Stimulated activated CD8-positive, alpha-beta memory T cell treated with anti-CD3 and anti-CD28 coated beads, Interleukin-7, amount 100 ng/mL, for 4 hours (primary cell): ENCODE data around the gene RIMOC1.
"Not testable (repeated sequence)": the region's sequence is repeated elsewhere in the genome, so short reads cannot be mapped to it uniquely, and the experiment has no call there.

ENCODE experiments used
- DNase-seq, 2 donors: peaks; one replicate each; pipeline ENCODE4 v3.0.0-alpha.2; 2020; ENCODE audit warnings: low read depth in 2 of 2

Gene RIMOC1

DNA sequence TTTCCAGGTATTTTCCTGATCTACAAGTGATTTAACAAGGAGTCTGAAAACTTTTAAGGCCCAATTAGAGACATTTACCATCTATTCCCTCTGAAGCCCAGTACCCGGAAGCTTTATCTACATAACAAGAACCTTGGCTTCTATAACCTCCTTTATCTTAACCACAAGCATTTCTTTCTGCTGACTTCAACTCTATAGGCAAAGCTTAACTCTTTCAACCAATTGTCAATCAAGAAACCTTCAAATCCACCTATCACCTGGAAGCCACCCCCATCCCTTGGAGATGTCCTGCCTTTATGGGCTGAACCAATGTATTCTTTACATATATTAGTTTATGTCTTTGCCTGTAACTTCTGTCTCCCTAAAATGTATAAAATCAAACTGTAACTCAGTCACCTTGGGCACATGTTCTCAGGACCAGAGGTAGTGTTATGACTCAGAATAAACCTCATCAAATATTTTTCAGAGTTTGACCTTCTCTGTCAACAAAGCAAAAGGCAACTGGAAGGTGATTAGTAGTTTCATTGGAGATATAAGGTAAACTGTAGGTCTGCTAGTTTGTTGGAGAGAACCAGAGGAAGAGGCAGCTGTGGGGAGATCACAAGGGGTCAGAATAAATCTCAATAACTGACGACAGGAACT lies 13.0 kb upstream of the RIMOC1 start:
- DNase-seq, result no peak

DNA sequence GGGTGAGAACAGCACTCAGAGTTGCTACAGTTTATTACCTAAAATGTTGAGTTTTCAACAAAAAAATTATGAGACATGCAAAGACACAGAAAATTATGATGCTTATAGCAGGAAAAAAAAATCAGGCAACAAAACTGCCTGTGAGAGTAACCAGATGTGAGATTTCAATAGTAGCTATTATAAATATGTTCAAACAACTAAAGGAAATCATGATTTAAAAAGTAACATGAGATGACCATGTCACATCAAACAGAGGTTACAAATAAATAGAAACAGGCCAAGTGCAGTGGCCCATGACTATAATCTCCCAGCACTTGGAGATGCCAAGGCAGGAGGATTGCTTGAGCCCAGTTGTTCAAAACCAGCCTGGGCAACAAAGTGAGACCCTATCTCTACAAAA lies 12.1 kb upstream of the RIMOC1 start:
- no peak for DNase-seq

DNA sequence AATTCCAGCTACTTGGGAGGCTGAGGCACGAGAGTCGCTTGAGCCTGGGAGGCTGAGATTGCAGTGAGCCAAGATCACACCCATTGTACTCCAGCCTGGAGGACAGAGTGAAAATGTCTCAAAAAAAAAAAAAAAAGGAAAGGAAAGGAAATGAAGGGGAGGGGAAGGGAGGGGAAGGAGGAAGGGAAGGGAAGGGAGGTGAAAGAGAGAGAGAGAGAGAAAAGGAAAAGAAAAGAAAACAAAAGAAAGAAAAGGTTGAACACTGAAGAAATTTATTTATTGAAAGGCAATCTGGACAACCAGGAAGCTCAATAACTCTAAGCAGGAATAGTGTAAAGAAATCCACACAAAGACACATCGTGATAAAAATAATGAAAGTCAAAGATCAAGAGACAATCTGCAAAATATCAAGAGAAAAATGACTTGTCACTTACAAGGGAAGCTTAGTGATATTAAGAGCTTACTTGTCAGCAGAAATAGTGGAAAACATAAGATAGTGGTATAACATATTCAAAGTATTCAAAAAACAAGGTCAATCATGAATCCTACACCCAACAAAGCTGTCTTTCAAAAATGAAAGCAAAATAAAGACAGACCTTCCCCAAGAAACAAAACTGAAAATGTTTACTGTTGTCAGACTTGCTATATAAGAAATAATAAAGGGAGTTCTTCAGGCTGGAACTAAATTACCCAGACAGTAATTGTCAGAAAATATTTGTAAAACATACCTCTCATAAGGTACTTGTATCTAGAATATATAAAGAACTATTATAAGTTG lies 10.9 kb upstream of the RIMOC1 start:
- DNase-seq, result no peak

DNA sequence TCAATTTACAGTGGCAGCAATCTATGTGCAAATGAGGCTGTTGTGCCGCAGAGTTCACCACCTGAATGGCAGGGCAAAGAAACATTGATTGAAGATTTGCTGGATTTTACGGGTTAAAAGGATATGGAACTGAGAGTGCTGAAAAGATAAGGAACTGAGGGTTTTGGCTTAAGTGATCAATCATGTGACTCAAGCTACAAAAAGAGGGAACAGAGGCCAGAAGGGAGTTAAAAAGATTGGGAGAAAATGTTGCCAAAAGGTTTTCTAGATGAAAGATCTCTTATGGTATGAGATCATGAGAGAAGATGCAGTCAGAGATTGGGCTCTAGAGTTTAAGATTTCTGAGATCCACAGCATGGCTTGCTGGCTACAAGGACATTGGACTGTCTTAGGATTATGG lies 7.9 kb upstream of the RIMOC1 start:
- no peak for DNase-seq

DNA sequence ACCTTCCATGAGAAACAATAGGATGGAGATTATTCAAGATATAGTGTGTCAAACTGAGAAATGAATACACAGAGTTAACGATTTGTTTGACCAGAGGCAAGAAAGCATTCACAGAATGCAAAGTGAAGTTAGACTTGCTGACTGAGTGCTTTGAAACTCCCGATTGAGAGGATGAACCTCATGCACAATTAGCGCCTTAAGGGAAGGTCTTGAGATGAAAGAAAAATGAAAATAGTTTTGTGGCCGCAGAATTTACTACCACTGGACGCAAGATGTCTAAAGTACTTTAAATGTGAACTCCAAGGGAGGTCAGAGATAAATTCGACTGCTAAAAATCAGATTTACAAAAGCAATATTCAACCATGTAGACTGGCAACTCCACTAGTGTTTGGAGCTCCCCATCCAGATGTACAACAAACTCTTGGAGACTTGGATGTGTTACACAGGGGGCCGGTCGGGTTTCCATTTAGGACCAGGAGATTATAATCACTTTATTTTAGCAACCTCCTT lies 707 bp upstream of the RIMOC1 start:
- DNase-seq, result no peak

DNA sequence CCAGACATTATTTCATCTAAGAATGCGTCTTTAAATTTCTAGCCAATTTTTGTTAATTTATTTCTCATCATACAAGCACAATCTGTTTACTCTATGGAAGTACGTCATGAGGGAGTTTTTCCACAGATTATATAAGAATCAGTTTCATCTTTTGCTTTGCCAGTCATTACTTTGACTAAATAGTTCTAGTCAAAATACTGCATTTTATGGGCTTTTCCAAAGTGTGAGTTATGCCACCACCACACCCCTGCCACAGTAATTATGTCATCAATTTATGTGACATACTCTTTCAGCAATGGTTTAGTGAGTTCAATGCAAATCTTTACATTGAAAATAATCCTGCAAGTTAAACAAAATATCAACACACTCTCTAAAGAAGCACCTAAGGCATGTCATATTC lies 2.0 kb downstream of the RIMOC1 start:
- no peak for DNase-seq

DNA sequence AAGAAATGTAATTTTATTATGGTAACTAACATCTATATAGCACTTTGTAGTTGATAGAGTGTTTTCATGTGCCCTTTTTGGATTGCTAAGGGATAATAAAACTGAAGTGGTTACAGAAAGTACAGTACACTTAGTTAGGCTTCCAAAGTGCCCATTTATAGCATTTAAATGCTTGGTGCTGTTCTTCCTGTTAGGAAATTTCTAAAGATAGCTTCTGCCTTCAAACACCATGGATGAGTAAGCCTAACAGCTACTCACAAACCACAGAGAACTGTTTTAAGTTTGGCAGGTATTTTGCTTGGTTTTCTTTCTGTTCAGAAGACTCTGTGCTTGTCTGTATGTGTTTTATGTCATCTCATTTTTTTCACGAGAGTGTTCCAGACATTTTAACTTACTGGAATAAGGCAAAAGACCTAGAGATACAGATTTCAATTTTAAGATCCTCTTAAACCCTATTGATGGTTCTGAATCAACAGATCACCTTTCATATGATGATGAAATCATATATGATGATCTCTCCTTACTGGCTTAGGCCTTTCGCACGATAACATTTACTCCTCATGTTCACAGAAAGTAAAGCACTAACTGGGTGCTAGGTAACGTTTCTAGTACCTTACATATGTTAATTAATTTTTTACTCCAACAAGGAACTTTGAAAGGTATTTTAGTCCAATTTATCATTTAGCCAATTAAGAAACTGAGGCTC lies 4.4 kb downstream of the RIMOC1 start:
- no peak for DNase-seq

DNA sequence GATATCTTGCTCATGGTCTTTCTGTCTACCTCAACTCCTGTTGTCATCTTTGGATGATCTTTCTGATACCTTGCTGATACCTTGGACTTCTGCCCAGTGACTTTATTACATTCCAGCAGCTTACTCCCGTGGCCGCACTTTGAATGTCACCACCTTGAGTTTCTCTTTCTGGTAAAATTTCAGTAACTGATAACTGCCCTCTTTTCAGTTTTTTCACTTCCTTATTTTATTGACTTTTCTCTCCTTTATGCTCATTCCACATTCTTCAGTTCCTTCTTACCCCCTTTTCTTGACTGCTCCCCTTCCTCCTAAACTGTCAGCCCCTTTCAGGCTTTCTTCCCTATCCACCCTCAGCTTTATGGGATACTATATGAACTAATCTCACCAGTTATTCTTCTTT lies 14.0 kb downstream of the RIMOC1 start:
- DNase-seq, result no peak

DNA sequence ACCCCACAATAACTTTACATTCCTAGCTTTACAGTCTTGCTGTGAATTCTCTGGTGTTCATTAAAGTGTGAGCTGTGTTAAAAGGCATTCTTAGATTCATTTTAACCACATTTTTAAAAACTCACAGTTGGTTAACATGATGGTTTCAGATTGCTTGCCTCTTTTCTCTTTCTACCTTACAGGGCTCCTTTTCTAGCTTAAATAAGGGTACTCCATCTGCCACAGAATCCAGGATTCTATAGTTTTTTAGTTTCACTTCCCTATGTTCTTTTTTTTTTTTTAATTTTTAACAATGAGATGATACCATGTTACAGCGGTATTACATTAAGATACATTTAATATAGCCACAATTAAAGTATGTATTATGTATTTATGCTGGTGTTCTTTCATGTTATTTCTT lies 17.0 kb downstream of the RIMOC1 start:
- no peak for DNase-seq

DNA sequence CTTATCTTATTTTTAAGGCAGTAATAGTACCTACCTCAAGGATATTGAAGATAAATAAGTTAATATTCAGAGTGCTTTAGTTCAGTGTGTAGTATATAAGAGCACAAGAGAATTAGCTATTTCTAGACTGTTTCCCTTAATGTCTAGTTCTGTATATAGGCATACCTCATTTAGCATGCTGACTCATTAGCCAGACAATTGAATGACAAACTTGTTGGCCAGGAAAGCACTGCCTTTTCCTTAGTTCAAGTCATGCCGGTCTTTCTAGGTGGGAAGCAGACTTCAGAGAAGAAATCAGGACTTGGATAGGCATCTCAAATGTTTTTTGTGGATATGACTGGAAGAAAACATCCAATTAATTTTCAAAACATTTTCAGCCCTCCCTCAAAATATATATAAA lies 17.7 kb downstream of the RIMOC1 start:
- DNase-seq, result no peak

DNA sequence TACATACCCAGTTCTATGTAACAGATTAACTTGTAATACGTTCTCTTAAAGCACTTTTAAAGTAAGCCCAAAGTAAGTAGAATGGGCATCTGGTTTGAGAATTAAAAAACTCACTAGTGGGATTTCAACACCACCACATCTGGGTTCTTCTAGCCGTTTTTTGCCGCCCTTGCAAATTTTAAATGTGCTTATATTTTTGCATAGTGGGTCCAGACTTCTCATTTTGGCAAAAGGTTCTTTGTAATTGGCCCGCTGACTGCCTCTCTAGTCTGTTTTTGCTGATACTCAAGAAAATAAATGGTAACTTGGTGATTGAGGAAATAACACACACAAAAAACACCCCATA lies 20.4 kb downstream of the RIMOC1 start:
- DNase-seq, result no peak

DNA sequence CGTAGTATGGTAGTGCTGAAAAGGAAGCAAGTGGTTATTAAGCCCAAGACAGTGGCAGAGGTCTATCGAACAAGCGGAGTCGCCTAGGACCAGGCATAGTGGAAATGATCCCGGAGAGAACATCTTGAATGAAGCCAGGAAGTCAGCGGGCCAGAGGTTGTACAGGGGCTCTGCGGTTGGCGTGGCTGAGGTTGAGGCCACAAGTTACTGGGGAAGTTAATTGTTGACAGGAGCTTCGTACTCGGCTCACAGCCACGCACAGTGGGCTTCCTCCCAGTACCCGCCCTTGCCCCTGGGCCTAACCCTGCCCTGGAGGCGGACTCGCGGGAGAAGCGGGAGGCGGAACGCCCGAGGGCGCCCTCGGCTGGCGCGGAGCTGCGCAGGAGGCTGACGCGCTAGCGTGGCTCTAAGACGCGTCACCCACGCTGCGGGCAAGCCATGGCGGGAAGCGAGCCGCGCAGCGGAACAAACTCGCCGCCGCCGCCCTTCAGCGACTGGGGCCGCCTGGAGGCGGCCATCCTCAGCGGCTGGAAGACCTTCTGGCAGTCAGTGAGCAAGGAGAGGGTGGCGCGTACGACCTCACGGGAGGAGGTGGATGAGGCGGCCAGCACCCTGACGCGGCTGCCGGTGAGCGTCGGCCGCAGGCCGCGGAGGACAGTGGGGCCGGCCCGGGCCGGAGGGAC lies 20.9 kb downstream of the RIMOC1 start, which contains the start of gene FBXO4:
Gene FBXO4 (plus strand): TSS at position 410 of the 683 bp plus-strand sequence. CDS start 29 bp downstream, at position 439.
- peak; percentile 66 to 85 for DNase-seq

DNA sequence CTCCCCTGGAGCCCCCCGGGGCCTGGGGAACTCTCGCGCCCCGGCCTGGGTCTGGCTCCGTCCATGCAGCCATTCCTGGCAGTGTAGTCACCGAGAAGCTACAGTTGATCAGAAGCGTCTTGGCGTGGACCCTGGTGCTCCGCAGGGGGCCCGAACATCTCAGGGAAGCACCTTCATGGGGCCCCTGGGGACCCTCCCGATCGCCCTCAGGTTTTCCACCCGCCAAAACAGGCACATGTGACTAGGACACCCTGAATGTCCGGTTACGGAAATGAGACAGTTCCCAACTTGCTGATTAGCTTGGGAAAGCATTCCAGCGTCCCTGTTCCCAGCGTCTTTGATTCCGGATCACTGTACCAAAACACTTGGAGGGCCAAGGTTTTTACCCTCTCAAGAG lies 21.4 kb downstream of the RIMOC1 start:
- DNase-seq, result peak in 1 of 2 donors; percentile 2

DNA sequence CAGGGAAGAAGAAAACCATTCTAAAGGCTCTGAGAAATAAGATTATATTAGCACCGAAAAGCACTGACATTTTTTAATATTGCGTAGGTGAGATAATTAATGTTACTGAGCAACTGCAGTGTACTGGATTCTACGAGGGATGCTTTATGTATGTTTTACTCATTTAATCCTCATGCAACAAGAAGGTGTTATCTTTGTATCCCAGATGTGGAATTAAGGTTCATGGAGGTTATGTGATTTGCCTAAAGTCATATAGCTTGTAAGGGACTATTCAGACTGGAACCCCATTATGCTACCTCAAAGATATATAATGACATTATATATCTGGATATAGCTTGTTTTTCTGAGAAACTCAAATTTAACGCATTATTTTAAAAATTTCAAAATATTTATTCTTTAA lies 23.5 kb downstream of the RIMOC1 start:
- DNase-seq, result no peak

DNA sequence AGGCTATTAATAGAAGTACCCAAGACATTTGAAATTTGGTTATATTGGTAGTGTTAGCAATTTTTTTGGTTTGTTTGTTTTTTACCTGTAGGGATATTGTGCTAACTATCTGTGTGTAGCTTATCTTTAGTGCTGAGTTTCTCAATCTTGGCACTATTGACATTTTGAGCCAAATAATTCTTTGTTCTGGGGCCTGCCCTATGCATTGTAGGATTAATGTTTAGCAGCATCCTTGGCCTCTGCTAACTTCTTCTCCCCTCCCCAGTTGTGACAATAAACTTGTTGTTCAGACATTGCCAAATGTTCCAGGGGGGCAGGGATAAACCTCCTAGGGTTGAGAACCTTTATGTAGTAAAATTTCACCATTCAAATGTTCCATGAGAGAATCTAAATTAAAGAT lies 24.9 kb downstream of the RIMOC1 start:
- DNase-seq, result no peak

DNA sequence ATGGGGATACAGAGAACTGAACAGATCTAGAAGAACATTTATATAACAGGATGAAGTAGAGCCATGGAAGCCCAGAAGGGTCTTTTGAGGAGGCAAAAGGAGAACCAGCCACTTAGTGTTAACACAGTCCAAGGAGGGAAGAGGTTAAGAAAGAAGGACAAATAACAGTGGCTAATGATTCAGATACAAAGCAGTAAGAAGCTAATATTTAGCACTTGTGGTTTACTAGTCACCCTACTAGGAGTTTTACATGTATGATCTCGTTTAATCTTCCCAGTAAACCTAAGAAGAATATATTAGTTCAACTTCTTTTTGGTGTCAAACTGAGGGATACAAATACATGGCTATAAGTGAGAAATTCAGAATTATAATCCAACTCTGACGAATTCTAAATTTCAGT lies 28.6 kb downstream of the RIMOC1 start:
- no peak for DNase-seq

DNA sequence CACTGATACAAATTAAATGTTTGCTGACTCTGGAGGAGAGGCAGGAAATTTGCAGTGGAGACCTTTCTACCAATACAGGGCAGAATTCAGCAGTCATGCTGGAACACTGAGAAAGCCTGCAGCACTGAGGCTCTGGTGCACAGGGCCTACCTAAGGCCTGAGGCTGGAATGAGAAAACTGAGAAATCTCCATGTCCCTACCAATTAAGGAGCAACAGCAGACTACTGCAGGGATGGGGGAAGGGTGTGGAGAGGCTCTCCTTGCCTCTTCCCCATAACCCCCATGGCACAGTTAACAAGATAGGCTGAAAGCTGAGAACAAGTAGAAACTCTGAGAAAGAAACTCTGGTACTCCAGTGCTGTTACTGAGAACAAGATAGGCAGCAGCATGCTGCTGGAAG lies 31.4 kb downstream of the RIMOC1 start:
- no peak for DNase-seq

DNA sequence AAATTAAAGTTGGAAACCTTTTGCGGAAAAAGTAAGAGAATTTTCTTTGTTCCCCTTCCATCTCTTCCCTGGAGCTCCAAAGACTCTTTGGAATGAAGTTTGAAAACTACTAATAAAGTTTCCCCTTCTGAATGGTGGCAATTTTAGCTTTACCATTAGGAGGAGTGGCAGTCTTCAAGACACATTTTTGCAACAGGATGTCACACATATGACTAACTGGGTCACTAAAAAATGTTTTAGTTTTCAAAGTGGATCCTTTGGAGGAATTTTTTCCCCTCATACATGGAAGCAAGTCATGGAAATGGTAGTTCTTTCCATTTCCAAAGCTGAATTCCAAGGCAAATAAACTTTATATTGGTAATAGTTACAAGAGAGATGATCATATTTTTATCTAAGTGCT lies 36.5 kb downstream of the RIMOC1 start:
- no peak for DNase-seq

DNA sequence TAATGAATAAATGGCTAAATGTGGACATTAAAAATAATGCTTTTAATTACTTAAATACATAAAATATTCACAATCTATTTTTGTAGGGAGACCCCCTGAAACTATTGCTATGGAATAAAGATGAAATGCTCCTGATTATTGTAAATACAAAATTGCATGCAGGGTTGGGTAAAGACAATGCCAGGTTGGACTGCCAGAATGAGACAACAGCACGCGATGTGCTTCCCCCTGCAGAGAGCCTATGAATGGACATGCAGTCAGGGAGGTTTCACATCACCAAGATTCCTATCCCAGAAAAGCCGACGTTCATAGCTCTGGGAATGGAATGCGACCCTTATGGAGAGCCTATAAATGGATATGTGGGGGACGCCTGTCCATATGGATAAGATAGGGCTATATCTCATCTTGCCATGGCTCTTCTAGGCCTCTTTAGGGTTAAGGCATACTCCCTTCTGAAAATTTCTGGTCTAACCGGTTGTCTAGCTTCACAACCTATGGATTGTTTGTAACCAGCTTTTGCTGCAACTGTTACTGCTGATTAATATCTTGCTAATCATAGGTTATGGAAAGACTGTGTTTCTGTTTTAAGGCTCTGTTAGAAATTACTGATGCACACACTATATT lies 41.3 kb downstream of the RIMOC1 start:
- DNase-seq, result not testable (repeated sequence)

DNA sequence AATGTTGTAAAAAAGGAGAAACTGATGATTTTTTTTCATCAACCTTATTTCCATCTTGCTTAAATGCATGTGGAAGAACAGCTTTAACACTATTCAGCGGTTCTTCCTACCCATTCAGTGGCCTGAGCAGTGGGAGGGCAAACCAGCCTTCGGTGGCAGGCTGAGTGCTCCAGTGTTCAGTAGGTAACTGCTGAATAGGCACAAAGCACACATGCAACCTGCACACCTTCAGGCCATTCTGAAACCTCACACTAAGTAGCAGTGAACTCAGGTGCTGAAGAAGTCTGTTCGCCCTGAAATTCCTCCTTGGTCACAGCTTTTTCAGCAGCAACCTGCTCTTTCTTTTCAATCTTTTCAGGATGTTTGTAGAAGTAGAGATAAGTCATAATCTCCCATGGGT lies 47.1 kb downstream of the RIMOC1 start:
- DNase-seq, result no peak
